ENCODE results near the gene SAP30L.
A peak's percentile ranks its signal among the peaks of the same experiment; 100 is the strongest.

SAP30L gene, protein sequence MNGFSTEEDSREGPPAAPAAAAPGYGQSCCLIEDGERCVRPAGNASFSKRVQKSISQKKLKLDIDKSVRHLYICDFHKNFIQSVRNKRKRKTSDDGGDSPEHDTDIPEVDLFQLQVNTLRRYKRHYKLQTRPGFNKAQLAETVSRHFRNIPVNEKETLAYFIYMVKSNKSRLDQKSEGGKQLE

DNA sequence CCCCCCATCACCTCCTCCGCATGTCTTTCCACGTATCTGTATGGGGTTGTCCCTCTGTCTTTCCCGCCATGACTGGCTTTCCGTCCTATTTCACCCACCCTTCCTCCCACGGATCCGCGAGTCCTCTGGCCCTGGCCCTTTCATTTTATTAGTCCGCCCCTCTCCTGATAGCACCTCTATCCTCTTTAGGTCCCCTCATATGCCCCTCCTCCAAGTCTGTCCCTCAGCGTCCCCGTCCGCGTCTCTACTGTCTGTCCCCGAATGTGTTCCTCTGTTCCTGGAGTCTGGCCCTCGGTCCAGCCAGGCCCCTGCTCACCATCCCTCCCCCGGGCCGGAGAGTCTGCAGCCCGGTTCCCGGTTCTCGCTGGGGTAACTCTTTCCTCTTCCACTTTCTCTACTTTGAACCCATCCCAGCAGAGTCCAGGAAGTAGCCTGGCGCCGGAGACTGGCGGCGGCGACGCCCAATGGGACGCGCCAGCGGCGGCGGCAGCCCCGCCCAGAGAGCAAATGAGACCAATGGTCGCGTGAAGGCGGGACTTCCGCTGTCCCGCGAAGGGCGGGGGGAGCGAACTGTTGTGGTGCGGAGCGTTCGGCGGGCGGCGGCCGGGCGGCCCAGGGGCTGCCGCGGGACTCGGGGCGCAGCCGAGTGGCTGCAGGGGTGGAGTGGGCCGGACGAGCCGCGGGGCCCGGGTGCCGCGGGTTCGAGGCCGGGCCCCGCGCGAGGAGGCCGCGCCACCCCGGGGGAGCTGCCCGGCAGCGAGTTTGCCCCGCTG is at the start of gene SAP30L:
Gene SAP30L (plus strand): TSS at position 576 of the 773 bp plus-strand sequence. CDS start 608 bp downstream, outside the sequence.
- DNase-seq, result peak; percentile 97

DNA sequence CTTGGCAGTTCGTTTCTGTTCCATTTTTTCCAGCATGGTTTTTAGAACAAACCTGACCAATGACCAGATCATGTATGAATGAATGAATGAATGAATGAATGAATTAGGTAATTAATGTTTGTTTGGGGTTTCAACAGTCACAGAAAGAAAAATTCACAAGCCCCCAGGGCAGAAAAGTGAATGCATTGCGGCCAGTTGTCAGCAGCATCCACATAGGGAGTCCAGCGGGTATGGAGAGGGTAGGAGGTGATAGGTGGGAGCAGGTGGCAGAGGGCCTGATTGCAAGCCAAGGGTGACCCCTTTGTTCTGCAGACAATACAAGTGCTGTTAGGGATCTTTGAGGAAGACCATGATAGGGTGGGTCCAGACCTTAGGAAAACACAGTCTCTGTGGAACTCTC is 49.7 kb upstream of the SAP30L start:
- DNase-seq, result no peak

DNA sequence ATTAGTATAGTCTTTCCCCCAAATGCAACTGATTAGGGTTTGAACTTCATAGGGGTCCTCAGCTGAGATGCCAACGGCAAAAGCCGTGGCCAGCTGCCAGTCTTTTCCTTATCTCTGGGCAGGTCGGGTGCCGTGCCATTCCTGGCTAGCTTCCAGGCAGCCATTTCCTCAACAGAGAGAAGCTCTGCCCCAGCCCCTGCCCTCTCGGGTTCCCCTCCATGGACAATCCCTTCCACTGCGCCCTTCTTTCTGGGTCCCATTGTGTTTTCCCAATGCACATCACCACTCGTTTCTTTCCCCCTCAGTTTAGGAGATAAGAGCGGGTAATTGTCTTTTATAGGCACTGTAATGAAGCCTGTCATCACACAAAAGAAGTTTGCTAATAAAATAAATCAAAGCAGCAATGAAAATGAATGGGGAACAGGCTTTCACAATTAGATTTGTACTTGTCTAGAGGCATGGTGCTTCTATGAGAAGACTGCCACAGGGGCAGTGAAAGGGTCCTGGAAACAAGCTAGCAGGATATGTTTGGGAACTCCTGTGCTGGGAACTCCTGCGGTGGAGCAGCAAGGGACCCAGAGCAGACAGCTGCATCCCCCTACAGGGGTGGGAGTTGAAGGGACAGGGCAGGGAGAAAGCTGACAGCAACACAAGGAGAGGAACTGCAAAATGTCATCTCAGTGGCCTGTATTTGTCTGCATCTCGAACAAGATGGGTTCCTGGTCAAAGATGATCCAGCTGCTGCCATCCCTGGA is 48.0 kb upstream of the SAP30L start:
- no peak for DNase-seq

DNA sequence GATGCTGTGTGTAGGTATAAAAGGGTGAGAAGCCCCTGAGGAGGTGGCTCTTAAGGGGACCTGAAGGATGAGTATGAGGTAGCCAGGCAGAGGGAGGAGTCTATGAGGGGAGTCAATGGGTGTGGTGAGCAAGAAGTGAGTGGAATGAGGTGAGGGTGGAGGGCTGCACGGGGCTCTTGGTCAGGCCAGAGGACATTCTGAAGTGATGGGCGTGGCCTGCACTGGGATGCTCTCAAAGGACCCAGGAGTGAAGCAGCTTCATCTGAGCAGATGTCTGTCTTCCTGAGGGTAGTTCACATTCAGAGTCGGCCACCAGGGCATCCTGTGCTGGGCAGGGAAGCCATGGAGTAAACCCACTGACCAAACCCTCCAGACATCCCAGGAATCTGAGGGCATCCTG is 45.1 kb upstream of the SAP30L start:
- DNase-seq, result no peak

DNA sequence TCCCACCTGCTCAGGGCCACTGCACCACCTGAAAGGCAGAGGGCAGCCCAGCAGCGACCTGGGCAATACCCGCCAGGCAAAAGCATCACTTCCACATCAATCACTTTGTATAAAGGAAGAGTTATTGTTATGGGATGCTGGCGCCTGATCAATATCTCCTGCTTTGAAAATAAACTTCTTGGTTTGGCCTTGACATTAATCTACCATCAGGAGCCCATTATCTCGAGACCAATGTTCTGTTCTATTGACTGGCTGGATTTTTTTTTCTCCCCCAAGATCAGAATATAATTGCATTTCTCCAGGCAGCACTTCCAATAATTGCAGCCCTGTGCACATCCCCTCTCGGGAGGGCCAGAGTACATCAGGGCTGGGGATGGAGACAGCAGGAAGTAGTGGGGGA is 44.4 kb upstream of the SAP30L start:
- no peak for DNase-seq

DNA sequence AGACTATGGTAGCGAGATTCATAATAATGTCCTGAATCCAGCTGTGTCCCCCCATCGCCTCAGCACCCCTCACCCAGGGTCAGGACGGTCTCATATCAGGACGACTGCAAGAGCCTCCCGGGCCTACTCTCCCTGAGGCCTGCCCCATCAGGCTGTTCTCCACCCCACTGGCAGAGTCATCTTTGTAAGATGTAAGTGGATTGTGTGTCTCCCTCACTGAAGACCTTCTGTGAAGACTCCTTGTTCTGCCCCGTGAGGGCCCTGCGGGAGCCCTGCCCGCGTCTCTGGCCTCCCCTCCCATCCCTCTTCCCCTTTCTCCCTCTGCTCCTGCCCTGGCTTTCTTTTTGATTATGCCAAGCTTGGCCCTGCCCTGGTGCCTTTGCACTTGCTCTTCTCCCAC is 43.9 kb upstream of the SAP30L start:
- DNase-seq, result no peak

DNA sequence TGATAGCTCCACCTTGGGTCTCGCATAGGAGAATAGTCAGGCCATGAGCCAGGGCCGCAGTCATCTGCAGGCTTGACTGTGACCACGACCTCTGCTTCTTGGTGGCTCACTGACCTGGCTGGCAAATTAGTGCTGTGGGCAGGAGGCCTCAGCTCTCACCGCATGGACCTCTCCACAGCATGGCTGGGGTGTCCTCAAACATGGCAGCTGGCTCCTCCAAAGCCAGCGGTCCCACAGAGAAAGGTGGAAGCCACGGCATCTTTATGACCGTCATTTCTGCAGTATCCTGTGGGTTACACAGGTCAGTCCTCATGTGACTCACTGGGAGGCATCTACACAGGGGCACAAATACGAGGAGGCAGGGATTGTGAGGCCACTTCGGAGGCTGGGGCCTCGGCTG is 43.2 kb upstream of the SAP30L start:
- DNase-seq, result no peak

DNA sequence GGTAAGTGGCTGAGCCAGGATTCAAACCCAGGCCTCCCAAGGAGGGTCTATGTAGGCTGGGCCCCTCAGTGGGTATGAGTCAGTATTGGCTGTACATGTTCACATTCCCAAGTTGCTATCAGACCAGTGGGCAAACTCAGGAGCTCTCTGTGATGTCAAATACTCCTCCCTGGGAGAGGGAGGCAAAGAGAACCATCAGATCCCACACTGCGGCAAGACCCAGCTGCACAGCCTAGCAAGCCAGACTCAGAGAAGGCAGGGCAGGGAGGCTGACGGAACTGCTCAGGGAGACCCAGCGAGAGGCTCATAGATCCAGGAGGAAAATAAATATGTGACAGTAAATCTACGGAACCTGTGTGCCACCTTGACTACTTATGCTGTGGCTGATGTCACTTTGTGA is 42.6 kb upstream of the SAP30L start:
- no peak for DNase-seq

DNA sequence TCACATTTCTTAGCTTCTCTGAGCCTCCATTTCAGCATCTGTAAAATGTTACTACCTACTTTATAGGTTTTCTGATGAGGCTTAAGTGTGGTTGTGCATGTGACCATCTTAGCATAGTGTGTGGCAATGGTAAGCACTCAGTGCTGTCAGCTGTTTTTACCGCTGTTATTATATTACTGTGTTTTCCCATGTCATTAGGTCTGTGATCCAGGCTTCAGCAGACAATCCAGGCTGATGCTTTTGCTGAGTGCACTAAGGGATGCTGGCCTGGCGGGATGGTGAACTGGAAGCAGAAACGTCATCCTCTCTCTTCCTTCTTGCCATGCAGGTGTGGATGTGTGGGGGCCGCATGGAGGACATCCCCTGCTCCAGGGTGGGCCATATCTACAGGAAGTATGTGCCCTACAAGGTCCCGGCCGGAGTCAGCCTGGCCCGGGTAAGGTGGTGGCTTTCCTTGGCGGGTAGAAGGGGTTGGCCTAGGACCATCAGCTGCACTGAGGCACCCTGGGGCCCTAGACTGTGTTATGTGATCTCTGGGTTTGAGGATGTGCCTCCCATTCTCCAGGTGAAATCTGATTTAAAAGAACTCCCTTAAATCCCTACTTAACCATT is 41.9 kb upstream of the SAP30L start:
- DNase-seq, result no peak

DNA sequence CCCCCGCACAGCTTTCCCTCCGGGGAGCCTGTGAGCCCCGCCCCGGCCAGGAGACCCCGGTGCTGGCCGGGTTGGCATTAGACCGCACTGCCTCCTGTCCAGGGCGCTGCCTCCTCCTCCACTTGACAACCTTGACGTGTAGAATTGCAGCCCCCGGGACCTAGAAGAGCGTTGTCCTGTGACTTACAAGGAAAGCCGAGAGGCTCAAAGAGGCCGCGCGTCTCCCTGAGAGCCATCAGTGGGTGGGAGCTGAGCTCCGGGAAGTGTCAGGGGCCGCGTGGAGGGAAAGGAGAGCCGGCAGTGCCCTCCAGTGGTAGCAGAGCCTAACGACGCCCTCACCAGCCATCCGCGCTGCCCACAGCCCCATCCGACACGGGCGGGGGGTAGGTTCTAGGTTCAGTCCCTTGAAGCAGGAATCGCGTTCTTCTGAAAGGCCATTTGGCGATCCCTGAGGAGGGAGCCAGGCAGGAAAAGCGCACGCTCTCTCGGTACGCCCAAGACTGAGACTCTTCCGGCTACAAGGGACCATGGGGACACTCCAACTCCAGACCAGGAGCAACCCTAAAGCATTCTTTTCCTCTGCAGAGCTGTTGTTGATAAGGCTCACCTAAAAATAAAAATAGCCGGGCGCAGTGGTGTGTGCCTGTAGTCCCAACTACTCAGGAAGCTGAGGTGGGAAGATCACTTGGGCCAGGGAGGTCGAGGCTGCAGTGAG is 40.6 kb upstream of the SAP30L start:
- DNase-seq, result peak; percentile 72

DNA sequence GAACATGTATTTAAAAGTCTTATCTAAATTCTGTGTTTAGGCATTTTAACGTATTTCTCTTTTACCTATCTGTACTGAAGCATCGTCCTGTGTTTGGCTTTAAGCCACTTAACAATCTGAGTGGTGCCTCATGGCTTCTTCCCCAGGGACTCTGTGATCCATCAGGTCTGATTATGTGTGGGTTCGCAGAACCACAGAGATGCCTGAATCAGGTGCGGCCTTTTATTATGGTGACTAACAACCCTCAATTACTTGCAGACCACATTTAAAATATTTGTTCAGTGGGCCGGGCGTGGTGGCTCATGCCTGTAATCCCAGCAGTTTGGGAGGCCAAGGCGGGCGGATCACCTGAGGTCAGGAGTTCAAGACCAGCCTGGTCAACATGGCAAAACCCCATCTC is 39.6 kb upstream of the SAP30L start:
- DNase-seq, result no peak

DNA sequence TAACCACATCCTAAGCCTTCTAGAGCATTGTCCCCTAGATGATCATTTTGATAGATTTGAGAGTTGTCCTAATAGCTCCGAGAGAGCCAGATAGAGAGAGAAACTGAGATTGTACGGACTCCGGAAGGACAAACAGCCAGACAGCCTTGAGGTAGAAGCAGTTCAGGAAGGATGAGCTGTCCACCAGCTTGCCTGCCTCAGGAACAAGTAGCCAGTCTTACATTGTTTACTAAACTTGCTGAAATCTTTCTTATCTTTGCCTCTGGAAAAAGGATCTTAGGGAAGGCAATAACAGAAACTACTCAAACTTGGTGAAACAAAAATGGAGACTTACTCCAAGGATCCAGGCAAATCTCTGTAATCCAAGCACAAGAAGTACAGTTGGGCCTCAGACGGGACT is 39.0 kb upstream of the SAP30L start:
- DNase-seq, result no peak

DNA sequence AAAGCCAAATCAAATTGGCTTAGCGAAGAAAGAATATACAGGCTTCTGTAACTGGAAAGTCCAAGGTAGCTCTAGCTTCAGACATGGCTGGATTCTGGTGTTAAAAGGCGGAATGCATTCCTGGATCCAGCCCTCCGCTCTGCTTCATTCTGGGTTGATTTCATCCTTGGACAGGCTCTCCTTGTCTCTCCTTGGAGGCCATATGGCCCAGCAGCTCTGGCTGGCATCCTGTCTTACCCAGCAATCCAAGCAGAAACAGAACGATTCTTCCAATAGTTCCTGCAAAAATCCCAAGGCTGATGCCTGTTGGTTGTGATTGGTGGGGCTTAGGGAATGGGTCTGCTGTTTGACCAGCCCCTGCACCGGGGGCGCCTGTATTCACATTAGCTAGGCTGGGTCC is 37.0 kb upstream of the SAP30L start:
- DNase-seq, result no peak

DNA sequence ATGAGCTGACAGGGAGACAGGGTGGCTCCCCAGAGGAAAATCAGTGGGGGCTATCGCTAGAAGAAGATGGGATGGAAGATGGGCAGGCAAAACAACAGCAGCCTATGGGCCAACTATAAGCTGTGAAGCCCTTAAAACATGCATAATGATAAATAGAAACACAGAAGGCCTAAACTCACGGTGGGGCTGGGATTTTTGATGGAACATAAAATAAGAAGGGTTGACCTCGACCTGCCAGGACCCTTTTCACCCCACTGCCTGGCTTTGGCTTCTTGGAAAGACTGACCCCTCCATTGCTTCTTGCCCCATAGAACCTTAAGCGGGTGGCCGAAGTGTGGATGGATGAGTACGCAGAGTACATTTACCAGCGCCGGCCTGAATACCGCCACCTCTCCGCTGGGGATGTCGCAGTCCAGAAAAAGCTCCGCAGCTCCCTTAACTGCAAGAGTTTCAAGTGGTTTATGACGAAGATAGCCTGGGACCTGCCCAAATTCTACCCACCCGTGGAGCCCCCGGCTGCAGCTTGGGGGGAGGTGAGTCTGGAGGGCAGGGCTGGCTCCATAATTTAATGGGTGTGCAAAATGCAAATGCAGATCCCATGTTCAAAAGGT is 36.5 kb upstream of the SAP30L start:
- DNase-seq, result no peak

DNA sequence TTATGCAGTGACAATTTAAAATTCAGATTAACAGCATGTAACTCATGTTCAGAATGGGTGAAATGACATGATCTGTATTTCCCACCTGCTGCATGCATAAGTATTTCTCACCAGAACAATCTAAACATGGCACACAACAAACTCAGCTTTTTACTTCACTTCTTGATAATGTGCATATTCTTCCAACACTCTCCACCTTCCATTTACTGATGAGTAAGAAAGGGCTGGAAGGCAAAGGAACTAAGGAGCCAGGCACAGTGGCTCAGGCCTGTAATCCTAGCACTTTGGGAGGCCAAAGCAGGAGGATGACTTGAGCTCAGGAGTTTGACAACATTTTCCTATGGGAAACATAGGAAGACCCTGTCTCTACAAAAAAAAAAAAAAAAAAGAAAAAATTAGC is 35.8 kb upstream of the SAP30L start:
- DNase-seq, result no peak

DNA sequence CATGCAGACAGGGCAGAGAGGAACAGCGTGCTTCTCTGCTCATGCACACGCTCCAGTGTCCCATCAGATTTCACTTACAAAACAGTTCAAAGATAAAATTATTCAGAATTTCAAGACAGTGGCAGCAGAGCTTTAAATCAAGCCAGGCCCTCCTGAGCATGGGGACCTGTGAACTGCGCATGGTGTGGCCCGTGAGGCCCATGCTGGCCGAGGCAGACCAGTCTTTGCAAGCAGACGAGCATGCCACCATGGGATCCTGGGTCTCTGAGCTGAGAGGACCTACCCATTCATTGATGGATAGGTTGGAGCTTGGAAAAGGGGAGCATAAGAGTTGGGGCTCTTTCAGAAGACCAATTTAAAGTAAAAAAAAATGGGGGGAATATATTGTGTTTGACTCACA is 35.0 kb upstream of the SAP30L start:
- no peak for DNase-seq

DNA sequence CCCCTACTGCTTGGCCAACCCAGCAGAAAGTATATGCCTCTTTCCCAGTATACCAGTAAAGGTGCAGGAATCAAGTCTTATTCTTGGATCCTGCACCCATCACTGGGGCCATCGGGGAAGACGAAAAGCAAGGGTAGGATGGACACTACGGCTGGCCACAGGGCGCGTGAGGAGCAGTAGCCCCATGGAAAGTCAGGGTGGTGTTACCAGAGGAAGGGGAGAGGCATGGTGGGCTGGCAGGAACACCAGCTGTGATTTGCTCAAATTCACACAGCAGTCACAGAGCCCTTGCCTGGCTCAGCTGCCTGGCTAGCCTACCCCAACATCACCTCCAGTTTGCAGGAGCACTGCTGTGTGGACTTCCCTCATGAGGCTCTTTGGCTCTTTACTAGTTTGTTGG is 34.5 kb upstream of the SAP30L start:
- no peak for DNase-seq

DNA sequence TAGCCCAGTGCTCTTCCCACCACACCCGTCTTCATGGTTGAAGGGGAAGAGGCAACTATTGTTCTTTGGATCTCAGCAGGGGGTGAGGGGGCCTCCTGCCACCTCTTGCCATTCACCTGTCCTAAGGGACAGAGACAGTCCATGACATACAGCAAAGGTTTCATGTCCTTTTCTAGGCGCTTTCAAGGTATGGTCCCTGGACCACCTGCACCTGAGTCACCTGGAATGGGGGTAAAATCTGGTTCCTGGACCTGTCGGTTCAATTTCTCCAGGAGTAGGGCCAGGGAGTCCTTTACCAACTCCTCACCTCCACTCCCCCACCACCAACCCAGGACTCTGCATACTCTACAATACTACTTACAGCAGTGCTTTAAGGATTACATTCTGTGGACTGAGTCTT is 33.5 kb upstream of the SAP30L start:
- DNase-seq, result no peak

DNA sequence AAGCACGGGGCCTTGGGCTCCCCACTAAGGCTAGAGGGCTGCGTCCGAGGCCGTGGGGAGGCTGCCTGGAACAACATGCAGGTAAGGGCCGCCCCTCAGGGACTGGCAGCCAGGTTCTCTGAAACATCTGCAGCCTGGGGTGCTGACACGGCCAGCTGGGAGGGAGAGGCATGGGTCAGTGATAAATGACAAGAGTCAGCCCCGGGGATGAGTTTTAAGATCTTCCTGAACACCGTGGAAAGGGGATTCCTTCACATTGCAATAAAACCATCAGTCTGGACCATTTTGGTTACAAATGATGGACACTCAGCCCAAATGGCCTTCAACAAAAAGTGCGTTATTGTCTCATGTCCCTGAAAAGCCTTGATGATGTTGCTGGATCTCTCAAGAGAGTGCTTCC is 32.9 kb upstream of the SAP30L start:
- no peak for DNase-seq

DNA sequence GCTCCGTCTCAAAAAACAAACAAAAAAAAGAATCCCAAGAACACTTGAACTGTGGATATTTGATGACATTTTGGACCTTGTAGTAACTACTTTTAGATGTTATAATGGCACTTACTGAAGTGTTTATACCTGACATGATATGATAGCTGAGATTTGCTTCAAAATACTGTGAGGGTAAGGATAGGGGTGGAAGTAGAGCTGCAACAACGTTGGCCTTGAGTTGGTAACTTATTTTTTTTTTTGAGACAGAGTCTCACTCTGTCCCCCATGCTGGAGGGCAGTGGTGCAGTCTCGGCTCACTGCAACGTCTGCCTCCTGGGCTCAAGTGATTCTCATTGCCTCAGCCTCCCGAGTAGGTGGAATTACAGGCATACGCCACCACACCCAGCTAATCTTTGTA is 30.7 kb upstream of the SAP30L start:
- DNase-seq, result no peak

DNA sequence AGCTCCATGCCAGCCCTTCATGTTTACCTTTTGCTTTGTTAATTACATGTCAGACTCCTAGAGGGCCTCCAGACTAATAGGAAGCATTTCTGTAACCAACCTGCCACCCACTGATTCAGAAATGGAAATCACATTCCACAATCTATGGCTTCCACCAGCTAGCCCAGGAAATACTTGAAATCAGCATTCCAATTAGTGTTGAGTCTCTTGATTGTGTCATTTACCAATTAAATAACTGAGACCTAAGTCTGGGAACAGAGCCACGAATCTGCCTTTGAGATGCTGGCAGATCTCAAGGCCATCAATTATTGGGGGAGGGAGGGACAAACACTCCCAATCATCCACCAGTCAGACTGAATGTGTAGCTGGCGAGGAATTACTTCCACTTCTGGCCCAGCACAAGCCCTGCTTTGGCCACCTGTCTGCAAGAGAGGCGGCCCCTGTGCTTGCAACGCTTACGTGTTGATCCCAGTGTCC is 27.4 kb upstream of the SAP30L start:
- no peak for DNase-seq

DNA sequence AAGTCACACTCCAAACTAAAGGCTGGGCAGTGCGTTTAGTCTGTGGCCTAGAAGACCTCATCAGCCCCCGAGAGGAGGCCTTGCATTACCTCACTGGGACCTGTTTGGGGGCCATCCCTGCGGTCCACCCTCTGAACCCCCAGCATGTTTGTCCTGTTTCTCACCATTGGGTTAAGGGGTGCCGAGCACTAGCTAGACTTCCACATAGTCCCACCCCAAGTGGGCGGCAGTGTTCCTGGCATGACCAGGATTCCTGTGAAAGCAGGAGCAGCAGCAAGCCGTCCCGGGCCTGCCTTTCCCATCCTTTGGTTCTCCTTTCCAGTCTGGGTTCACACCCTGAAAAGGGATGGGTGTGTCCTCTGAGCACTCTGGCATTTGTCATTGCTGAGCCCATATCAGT is 26.6 kb upstream of the SAP30L start:
- DNase-seq, result no peak

DNA sequence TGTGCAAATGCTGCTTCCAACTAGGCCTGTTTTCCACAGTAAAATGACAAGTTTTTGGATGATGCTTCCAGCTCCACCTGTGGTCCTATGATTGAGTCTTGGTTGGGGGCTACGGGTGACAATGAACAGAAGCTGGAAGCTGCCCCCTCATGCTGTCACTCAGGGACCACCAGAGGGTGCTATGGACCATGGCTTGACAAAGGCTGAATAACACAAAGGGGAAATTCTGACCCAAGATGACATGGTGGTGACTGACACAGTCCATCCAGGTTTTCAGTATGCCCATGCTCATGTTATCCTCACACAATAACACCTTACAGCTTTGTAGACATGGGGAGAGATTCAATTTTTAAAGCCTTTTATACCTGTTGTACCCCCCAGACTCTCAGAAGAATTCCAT is 23.9 kb upstream of the SAP30L start:
- DNase-seq, result peak; percentile 39
